ENCODE data around the gene IFNLR1. TPM values are rescaled to one million over a fixed set of nuclear protein-coding genes. Genes with fewer than 3 reads are reported as not detected.

The IFNLR1 gene
- total RNA-seq, 1 experiment from 2014 or later: 9.6 TPM

DNA sequence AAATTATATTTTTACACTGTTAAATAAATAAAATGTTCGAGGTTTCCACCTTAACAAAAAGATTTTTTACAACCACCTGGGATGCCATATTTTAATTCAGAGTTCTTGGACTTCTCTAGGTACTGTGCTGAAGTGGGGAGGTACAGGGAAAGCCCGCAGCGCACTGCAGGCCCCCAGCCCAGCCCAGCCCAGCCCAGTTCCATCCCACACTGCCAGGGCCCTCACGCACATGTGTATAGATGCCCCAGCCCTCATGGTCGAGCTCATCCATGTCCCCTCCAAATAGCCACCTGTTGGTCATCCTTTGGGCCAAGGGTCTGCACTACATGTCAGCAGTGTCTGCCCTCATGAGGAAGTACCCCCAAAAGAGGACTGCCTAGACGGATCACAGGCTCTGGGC, 63.5 kb downstream of the IFNLR1 start:
- Histone ChIP-seq H3K27ac (ENCODE audit: insufficient read length, low read depth, low read length) (no peak overlapping the region), H2AK5ac (ENCODE audit: insufficient read length, low read length) (no peak overlapping the region), H3K4ac (ENCODE audit: low read depth, low read length) (no peak overlapping the region), H3T11ph (ENCODE audit: low read length) (no peak overlapping the region), H2BK12ac (ENCODE audit: insufficient read length, low read depth, low read length) (no peak overlapping the region), H3K14ac (ENCODE audit: insufficient read depth, low read length) (no peak overlapping the region), H3K9me3 (ENCODE audit: control insufficient read depth, low read depth, low read length) (no peaks in the 10 kb centered on the region), H3K79me2 (ENCODE audit: insufficient read depth, low read length) (no peaks in the 10 kb centered on the region), H3K4me2 (ENCODE audit: insufficient read depth, insufficient read length, low read length) (no peak overlapping the region), H4K91ac (ENCODE audit: insufficient read length, low read depth, low read length) (no peak overlapping the region), H3K18ac (ENCODE audit: insufficient read length, low read depth, low read length) (no peak overlapping the region), H3K27me3 (ENCODE audit: insufficient read depth, low read length) (no peaks in the 10 kb centered on the region), H3K4me1 (ENCODE audit: insufficient read depth, low read length) (no peaks in the 10 kb centered on the region), H3K79me1 (ENCODE audit: insufficient read depth, low read depth, low read length, poor library complexity, severe bottlenecking) (no peaks in the 10 kb centered on the region), H2AFZ (ENCODE audit: low read length) (no peak overlapping the region), H2BK20ac (ENCODE audit: low read depth, low read length, poor library complexity, severe bottlenecking) (no peak overlapping the region), H4K20me1 (ENCODE audit: control insufficient read depth, insufficient read depth, insufficient read length) (no peaks in the 10 kb centered on the region), H3K23ac (ENCODE audit: insufficient read length, low read depth, low read length) (no peak overlapping the region), H4K8ac (replicated peaks; ENCODE audit: insufficient read length, low read depth, low read length) (no peak overlapping the region), H3K23me2 (ENCODE audit: insufficient read length, low read depth, low read length, poor library complexity, severe bottlenecking) (no peaks in the 10 kb centered on the region), H3K56ac (ENCODE audit: insufficient read length, low read depth, low read length) (no peak overlapping the region), H3K9ac (ENCODE audit: extremely low read depth, insufficient read length, low read length) (no peak overlapping the region), H4K5ac (ENCODE audit: insufficient read length, low read depth, low read length) (no peak overlapping the region), H2BK5ac (ENCODE audit: insufficient read length, low read length) (no peak overlapping the region), H2BK120ac (ENCODE audit: low read depth, low read length, poor library complexity, severe bottlenecking) (no peak overlapping the region), H2BK15ac (ENCODE audit: low read depth, low read length) (no peak overlapping the region)
- Mint-ChIP-seq H3K36me3 (ENCODE audit: insufficient read depth in 1 of 3, low read depth in 3 of 3) (no peaks in the 10 kb centered on the region), H3K27me3 (ENCODE audit: low read depth) (no peaks in the 10 kb centered on the region; the same call in 1 of the 2 replicates), H3K9me3 (no peaks in the 10 kb centered on the region), H3K27ac (no peak overlapping the region; a peak in 1 of 7 replicates), H3K4me3 (no peak overlapping the region), H3K4me1 (peaks cover 7 to 11% of the 10 kb centered on the region in 2 experiments)
- no CpG with 5 or more reads among the region's 6 CpGs for WGBS (ENCODE audit: extremely low coverage, insufficient read length, low lambda C conversion rate)
- no peak for DNase-seq
- TF ChIP-seq CTCF (conservative IDR thresholded peaks at IDR 0.05): no peak

Measured in H9 (cell line).